Activated naive CD4-positive, alpha-beta T cell treated with anti-CD3 and anti-CD28 coated beads, Interleukin-2, amount 10 ng/mL, durations not matched to agents 7 days and 5 days (primary cell): ENCODE measurements around the gene LIMK2.
A peak's percentile ranks its signal among the peaks of the same experiment; 100 is the strongest.
"Not testable (repeated sequence)": the region's sequence is repeated elsewhere in the genome, so short reads cannot be mapped to it uniquely, and the experiment has no call there.

Experiments
- CTCF ChIA-PET: fragments of 350-600 bp; sonication (Branson Sonifier 250); formaldehyde crosslinking; loops from one replicate; lab custom pipeline; 2021; ENCODE audit warnings: antibody characterized with exemption; lab: Charles Lee
- DNase-seq: peaks from one replicate; pipeline ENCODE4 v3.0.0-alpha.2; 2020
- H3K27ac Mint-ChIP-seq: one replicate; pipeline ENCODE4 v1.8.0; 2021; ENCODE audit warnings: mild to moderate bottlenecking, moderate library complexity, mixed read lengths
- H3K27me3 Mint-ChIP-seq: one replicate; pipeline ENCODE4 v1.8.0; 2021; ENCODE audit warnings: mild to moderate bottlenecking, mixed read lengths
- H3K36me3 Mint-ChIP-seq: one replicate; pipeline ENCODE4 v1.8.0; 2021; ENCODE audit warnings: mixed read lengths
- H3K4me1 Mint-ChIP-seq: one replicate; pipeline ENCODE4 v1.8.0; 2021; ENCODE audit warnings: mixed read lengths
- H3K4me3 Mint-ChIP-seq: one replicate; pipeline ENCODE4 v1.8.0; 2021; ENCODE audit warnings: mild to moderate bottlenecking, moderate library complexity, mixed read lengths
- H3K9me3 Mint-ChIP-seq: one replicate; pipeline ENCODE4 v1.8.0; 2021; ENCODE audit warnings: mixed read lengths

Gene LIMK2

GRCh38 chr22:31199187-31199586, 12.9 kb upstream of the LIMK2 start:
- no peak for DNase-seq
- no peak overlapping the region for H3K4me3 Mint-ChIP-seq
- H3K27me3 Mint-ChIP-seq = no peaks in the 10 kb centered on the region
- no peak overlapping the region for H3K27ac Mint-ChIP-seq
- peaks cover 8% of the 10 kb centered on the region for H3K4me1 Mint-ChIP-seq
- CTCF ChIA-PET = interaction anchor here (1.9 to 2.1 kb wide), 2 partner anchors 12 to 74 kb away, joined by 5 to 8 read pairs; no protein-coding TSS in a partner anchor
- peaks cover 27% of the 10 kb centered on the region for H3K36me3 Mint-ChIP-seq
- no peaks in the 10 kb centered on the region for H3K9me3 Mint-ChIP-seq

DNA sequence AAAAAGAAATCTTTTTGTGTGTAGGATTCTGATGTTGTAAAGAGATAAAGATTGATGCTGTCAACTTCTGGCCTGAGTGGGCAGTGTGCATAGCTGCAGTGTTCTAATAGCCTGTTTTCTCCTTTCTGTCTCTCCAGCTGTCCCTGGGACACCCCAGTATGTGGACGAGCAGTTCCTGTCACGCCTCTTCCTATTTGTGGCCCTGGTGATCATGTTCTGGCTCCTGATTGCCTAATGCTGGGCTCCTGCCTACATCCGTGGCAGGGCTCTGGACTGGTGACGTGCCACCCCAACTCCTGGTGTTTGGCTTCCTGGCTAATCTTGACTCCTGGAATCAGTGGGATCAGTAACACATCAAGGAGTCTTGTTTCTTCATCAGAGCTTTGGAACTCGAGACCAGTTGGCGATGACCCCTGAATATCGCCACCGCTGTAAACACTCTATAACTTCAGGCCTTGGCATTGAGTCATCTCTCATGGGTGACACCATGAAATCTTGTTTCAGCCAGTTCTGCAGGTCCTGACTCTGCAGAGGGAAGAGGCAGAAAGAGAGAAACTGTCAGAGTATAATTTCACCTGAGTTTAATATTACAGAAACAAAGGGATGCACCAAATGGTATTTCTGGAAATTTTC, 7.6 kb upstream of the LIMK2 start:
- H3K36me3 Mint-ChIP-seq = peaks cover 14% of the 10 kb centered on the region
- H3K27ac Mint-ChIP-seq, H3K4me1 Mint-ChIP-seq, H3K9me3 Mint-ChIP-seq, H3K4me3 Mint-ChIP-seq, H3K27me3 Mint-ChIP-seq, DNase-seq, CTCF ChIA-PET: not testable (repeated sequence)

DNA sequence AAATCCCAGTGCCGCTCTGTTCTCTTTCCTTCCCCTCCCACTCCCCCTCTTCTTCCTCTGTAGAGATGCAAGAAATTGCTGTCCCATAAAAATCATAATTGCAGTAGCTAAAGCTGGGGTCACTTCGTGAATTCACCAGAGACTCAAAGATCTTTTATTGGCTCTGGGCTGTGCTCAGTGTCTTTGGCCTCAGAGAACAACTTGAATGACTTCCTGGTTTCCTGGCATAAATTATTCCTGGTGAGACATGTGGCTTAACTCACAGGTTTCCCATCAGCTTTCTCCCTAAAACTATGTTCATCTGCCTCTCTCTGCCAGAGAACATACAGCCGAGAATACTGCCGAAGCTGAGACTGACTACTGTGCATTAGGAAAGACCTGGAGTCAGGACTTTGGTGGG, 7.0 kb upstream of the LIMK2 start:
- CTCF ChIA-PET, H3K4me3 Mint-ChIP-seq, H3K9me3 Mint-ChIP-seq, DNase-seq, H3K27me3 Mint-ChIP-seq: not testable (repeated sequence)
- peaks cover 14% of the 10 kb centered on the region for H3K4me1 Mint-ChIP-seq
- H3K36me3 Mint-ChIP-seq = peaks cover 16% of the 10 kb centered on the region
- H3K27ac Mint-ChIP-seq = peak overlapping the region; percentile 65

- CTCF ChIA-PET, H3K27ac Mint-ChIP-seq, H3K4me3 Mint-ChIP-seq, H3K27me3 Mint-ChIP-seq, H3K9me3 Mint-ChIP-seq, DNase-seq: not testable (repeated sequence)
- peaks cover 16% of the 10 kb centered on the region for H3K36me3 Mint-ChIP-seq
- peaks cover 28% of the 10 kb centered on the region for H3K4me1 Mint-ChIP-seq
Measured at GRCh38 chr22:31206460-31206859, 5.6 kb upstream of the LIMK2 start.

GRCh38 chr22:31206896-31207687, 5.0 kb upstream of the LIMK2 start:
- peaks cover 16% of the 10 kb centered on the region for H3K36me3 Mint-ChIP-seq
- peaks cover 33% of the 10 kb centered on the region for H3K4me1 Mint-ChIP-seq
- CTCF ChIA-PET = interaction anchor here (0.7 kb wide), 1 partner anchor 66 kb away, joined by 3 read pairs; no protein-coding TSS in a partner anchor
- H3K4me3 Mint-ChIP-seq = no peak overlapping the region
- DNase-seq = no peak
- no peak overlapping the region for H3K27ac Mint-ChIP-seq
- H3K27me3 Mint-ChIP-seq = no peaks in the 10 kb centered on the region
- H3K9me3 Mint-ChIP-seq = no peaks in the 10 kb centered on the region

DNA sequence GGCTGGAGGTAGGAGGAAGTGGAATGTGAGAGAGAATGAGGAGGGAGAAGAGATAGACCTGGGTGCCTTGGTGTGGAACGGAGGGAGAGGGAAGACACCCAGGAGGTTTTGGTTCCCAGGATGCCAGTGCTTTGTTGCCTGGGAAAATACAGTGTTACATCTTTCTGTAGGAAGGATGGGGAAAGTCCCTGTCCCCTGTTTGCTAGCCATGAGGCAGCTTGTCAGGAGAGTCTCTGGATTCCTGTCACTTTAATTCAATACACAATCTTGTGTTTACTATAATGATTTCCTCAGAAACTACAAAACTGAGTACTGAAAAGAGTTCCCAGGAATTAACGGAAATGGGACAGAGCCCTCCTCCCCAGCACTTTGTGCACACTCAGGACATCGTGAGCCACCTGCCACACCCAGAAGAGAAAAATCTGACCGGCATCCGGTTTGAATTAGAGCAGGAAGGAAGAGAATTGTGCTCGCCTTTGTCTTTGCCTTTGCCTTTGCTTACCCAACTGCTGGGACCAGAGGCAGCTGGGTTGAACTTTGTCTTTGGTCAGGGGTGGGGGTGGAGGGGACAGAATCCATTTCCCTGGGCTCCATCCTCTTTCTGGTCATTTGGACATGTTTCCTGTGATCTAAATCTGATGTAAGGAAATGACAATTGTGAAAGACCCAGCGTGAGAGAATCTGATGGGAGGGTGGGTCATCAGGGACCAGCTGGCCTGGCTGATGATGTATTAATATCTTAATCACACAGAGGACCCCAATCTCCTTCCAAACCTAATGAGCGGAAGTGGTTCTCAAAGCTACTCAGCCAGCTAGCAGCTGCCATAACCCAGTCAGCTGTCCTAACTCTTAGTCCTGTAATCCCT, 1.3 kb upstream of the LIMK2 start:
- Mint-ChIP-seq H3K27me3 (no peaks in the 10 kb centered on the region), H3K9me3 (no peaks in the 10 kb centered on the region), H3K4me1 (peaks cover 45% of the 10 kb centered on the region), H3K36me3 (peaks cover 18% of the 10 kb centered on the region), H3K4me3 (peak overlapping the region; percentile 85), H3K27ac (peak overlapping the region; percentile 90)
- DNase-seq = peak; percentile 42
- CTCF ChIA-PET = interaction anchor here (0.6 to 6.0 kb wide), 19 partner anchors 8 to 103 kb away, joined by 3 to 47 read pairs (median 8); partner anchors contain the start of genes PIK3IP1 and RNF185

DNA sequence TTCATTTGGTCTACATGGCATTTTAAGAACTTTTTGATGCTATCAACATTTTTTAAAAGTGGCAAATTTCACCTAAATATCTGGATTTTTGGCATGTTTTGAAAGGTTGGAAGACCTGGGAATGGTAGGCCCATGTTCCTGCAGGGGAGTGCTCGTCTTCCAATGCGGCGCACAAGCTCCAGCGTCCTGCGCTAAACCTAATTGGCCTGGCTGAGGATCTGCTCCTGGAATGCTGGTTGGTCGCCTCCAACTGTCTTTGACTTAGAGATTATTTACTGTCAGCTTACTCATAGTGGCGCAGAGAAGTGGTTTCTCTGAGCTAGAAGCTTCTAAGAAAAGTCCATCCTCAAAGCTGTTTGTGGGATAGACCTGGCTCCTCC, 626 bp upstream of the LIMK2 start:
- CTCF ChIA-PET = interaction anchor here (0.6 to 6.0 kb wide), 22 partner anchors 9 to 449 kb away, joined by 3 to 47 read pairs (median 7); partner anchors contain the start of genes PIK3IP1, RNF185 and SELENOM
- H3K9me3 Mint-ChIP-seq = no peaks in the 10 kb centered on the region
- no peaks in the 10 kb centered on the region for H3K27me3 Mint-ChIP-seq
- DNase-seq = no peak
- H3K36me3 Mint-ChIP-seq = peaks cover 23% of the 10 kb centered on the region
- peaks cover 51% of the 10 kb centered on the region for H3K4me1 Mint-ChIP-seq
- peak overlapping the region; percentile 90 for H3K27ac Mint-ChIP-seq
- H3K4me3 Mint-ChIP-seq = peak overlapping the region; percentile 85

- no peak for DNase-seq
Measured at GRCh38 chr22:31212783-31213629, 908 bp downstream of the LIMK2 start.

GRCh38 chr22:31215018-31215535, 3.0 kb downstream of the LIMK2 start:
- Mint-ChIP-seq H3K9me3 (no peaks in the 10 kb centered on the region), H3K4me3 (no peak overlapping the region), H3K27ac (no peak overlapping the region), H3K36me3 (peaks cover 31% of the 10 kb centered on the region), H3K4me1 (peaks cover 68% of the 10 kb centered on the region), H3K27me3 (no peaks in the 10 kb centered on the region)
- CTCF ChIA-PET = interaction anchor here (0.7 kb wide), 1 partner anchor 58 kb away, joined by 3 read pairs; no protein-coding TSS in a partner anchor
- no peak for DNase-seq

More at GRCh38 chr22:31212783-31213629, 908 bp downstream of the LIMK2 start:
- no peaks in the 10 kb centered on the region for H3K9me3 Mint-ChIP-seq
- peak overlapping the region; percentile 85 for H3K4me3 Mint-ChIP-seq
- peak overlapping the region; percentile 90 for H3K27ac Mint-ChIP-seq
- peaks cover 25% of the 10 kb centered on the region for H3K36me3 Mint-ChIP-seq
- H3K27me3 Mint-ChIP-seq = no peaks in the 10 kb centered on the region
- CTCF ChIA-PET = interaction anchor here (0.6 to 6.0 kb wide), 17 partner anchors 8 to 450 kb away, joined by 3 to 47 read pairs (median 6); partner anchors contain the start of genes RNF185 and SELENOM
- H3K4me1 Mint-ChIP-seq = peaks cover 61% of the 10 kb centered on the region

- CTCF ChIA-PET = interaction anchor here (1.0 to 2.6 kb wide), 5 partner anchors 9 to 73 kb away, joined by 3 to 11 read pairs (median 3); partner anchors contain the start of gene PIK3IP1
- H3K9me3 Mint-ChIP-seq = no peaks in the 10 kb centered on the region
- peaks cover 42% of the 10 kb centered on the region for H3K36me3 Mint-ChIP-seq
- peak overlapping the region; percentile 82 for H3K27ac Mint-ChIP-seq
- DNase-seq = no peak
- no peaks in the 10 kb centered on the region for H3K27me3 Mint-ChIP-seq
- peaks cover 65% of the 10 kb centered on the region for H3K4me1 Mint-ChIP-seq
- H3K4me3 Mint-ChIP-seq = no peak overlapping the region
Measured at GRCh38 chr22:31218565-31219262, 6.6 kb downstream of the LIMK2 start.

GRCh38 chr22:31221084-31221483, 9.0 kb downstream of the LIMK2 start:
- H3K4me3 Mint-ChIP-seq = no peak overlapping the region
- H3K4me1 Mint-ChIP-seq = peaks cover 53% of the 10 kb centered on the region
- H3K27ac Mint-ChIP-seq = no peak overlapping the region
- no peaks in the 10 kb centered on the region for H3K27me3 Mint-ChIP-seq
- H3K36me3 Mint-ChIP-seq = peaks cover 35% of the 10 kb centered on the region
- DNase-seq = no peak
- CTCF ChIA-PET = interaction anchor here (0.8 kb wide), 1 partner anchor 8 kb away, joined by 3 read pairs; no protein-coding TSS in a partner anchor
- H3K9me3 Mint-ChIP-seq = no peaks in the 10 kb centered on the region

- CTCF ChIA-PET = interaction anchor here (6.0 kb wide), 1 partner anchor 10 kb away, joined by 25 read pairs; the partner anchor contains the start of gene LIMK2
- H3K4me1 Mint-ChIP-seq = peaks cover 42% of the 10 kb centered on the region
- H3K27ac Mint-ChIP-seq = peak overlapping the region; percentile 29
Measured at GRCh38 chr22:31222736-31223135, 10.6 kb downstream of the LIMK2 start.

More at GRCh38 chr22:31222736-31223135, 10.6 kb downstream of the LIMK2 start:
- Mint-ChIP-seq H3K9me3 (no peaks in the 10 kb centered on the region), H3K27me3 (no peaks in the 10 kb centered on the region), H3K4me3 (no peak overlapping the region), H3K36me3 (peaks cover 40% of the 10 kb centered on the region)
- no peak for DNase-seq
